C4-2B (cell line): ENCODE results near the gene FOXM1.

Experiments used
- H3K27ac ChIP-seq: fragments of 450-650 bp; 2 replicates; pipeline ENCODE4 v1.5.1; 2017
- CTCF ChIP-seq: fragments of 450-650 bp; conservative IDR thresholded peaks from 2 replicates; pipeline ENCODE4 v1.5.1; 2017; ENCODE audit warnings: mild to moderate bottlenecking
- ZFX ChIP-seq: fragments of 450-650 bp; IDR thresholded peaks from 2 replicates; pipeline ENCODE4 v1.6.1; 2017

FOXM1 gene

GRCh38 chr12:2836574-2836973 lies 40.4 kb downstream of the FOXM1 start:
- no peak for TF ChIP-seq CTCF
- TF ChIP-seq ZFX = no peak

GRCh38 chr12:2835691-2836403 lies 41.1 kb downstream of the FOXM1 start:
- TF ChIP-seq CTCF (no peak), ZFX (no peak)
- no peak overlapping the region for H3K27ac ChIP-seq

More at GRCh38 chr12:2836574-2836973, 40.4 kb downstream of the FOXM1 start:
- H3K27ac ChIP-seq = no peak overlapping the region

- TF ChIP-seq ZFX (no peak), CTCF (no peak)
- H3K27ac ChIP-seq = no peak within 1 kb of the TSS
These were observed 42.1 kb downstream of the FOXM1 start, which contains the start of gene NRIP2 for GRCh38 chr12:2834581-2835491. Gene NRIP2, minus strand, starts transcription at chr12:2835035. Its CDS starts 52 bp downstream, at chr12:2834983.

DNA sequence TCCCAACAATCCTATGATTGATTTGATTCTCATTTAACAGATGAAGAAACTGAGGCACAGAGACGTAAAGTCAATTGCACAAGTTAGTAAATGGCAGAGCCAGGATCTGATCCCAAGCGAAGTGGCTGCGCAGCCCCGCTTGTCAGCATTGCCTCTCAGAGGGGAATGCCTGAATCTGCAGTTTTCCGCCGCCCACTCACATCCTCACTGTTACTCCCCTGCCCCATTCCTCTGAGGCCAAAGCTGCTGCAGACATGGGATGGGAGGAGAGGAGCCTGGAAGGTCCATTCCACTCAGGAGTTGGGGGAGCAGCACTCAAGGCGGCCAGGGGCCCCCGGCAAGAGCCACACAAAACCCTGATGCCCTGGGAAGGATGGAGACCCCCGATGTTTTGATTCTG lies 43.2 kb downstream of the FOXM1 start:
- no peak overlapping the region for H3K27ac ChIP-seq
- TF ChIP-seq CTCF (no peak), ZFX (no peak)

- no peak overlapping the region for H3K27ac ChIP-seq
- TF ChIP-seq CTCF (no peak), ZFX (no peak)
These were observed 43.6 kb downstream of the FOXM1 start for GRCh38 chr12:2833327-2833726.

GRCh38 chr12:2832550-2833127 lies 44.3 kb downstream of the FOXM1 start:
- no peak overlapping the region for H3K27ac ChIP-seq
- TF ChIP-seq CTCF (no peak), ZFX (no peak)
